SU-DHL-6 (cell line): Measurements from ENCODE around the gene CRNN.

Experiments used
- H2AFZ ChIP-seq: fragments of 200-600 bp; sonication (generic); 2 replicates; pipeline ENCODE4 v1.6.1; 2014; ENCODE audit warnings: low read depth, mild to moderate bottlenecking, moderate library complexity, mixed read lengths, antibody characterized with exemption, low read length; ENCODE audit not compliant: severe bottlenecking
- H3F3A ChIP-seq: fragments of 200-600 bp; shearing (Covaris generic); 2 replicates; pipeline ENCODE4 v1.6.0; 2016; ENCODE audit warnings: antibody characterized with exemption, mild to moderate bottlenecking; ENCODE audit not compliant: insufficient read depth
- H3K27ac ChIP-seq: fragments of 200-600 bp; sonication (generic); 2 replicates; pipeline ENCODE4 v1.5.1; 2016; ENCODE audit warnings: low read depth, mild to moderate bottlenecking, low read length, moderate library complexity, mixed read lengths
- H3K27me3 ChIP-seq: fragments of 200-600 bp; sonication (generic), shearing (Covaris generic); 2 replicates; pipeline ENCODE4 v1.6.0; 2014; ENCODE audit warnings: mild to moderate bottlenecking, low read length
- H3K36me3 ChIP-seq: fragments of 200-600 bp; sonication (generic); 2 replicates; pipeline ENCODE4 v1.6.1; 2014; ENCODE audit warnings: mild to moderate bottlenecking, low read length, mixed read lengths
- H3K4me2 ChIP-seq: fragments of 300-600, 200-600 bp; shearing (Covaris generic), sonication (generic); 2 replicates; pipeline ENCODE4 v1.6.0; 2014; ENCODE audit warnings: low read length, low read depth, mild to moderate bottlenecking; ENCODE audit not compliant: poor library complexity, severe bottlenecking
- H3K4me3 ChIP-seq: fragments of 200-600 bp; sonication (generic); 2 replicates; pipeline ENCODE4 v1.5.1; 2014; ENCODE audit warnings: antibody characterized with exemption, low read length, mild to moderate bottlenecking, mixed read lengths; ENCODE audit not compliant: insufficient read depth, poor library complexity, severe bottlenecking
- H3K79me2 ChIP-seq: fragments of 200-600 bp; sonication (generic); 2 replicates; pipeline ENCODE4 v1.6.1; 2014; ENCODE audit warnings: mild to moderate bottlenecking, low read length, moderate library complexity; ENCODE audit not compliant: insufficient read depth
- H3K9ac ChIP-seq: fragments of 200-600 bp; sonication (generic); 2 replicates; pipeline ENCODE4 v1.7.0; 2014; ENCODE audit warnings: mild to moderate bottlenecking, low read length
- H3K9me2 ChIP-seq: fragments of 200-600 bp; sonication (generic); replicated peaks from 2 replicates; pipeline ENCODE4 v1.6.1; 2014; ENCODE audit warnings: low read length; ENCODE audit not compliant: insufficient read depth
- H3K9me3 ChIP-seq: fragments of 200-600 bp; sonication (generic); 2 replicates; pipeline ENCODE4 v1.6.1; 2014; ENCODE audit warnings: low read length, mixed read lengths; ENCODE audit not compliant: insufficient read depth
- H4K20me1 ChIP-seq: fragments of 200-600 bp; sonication (generic); 2 replicates; pipeline ENCODE4 v1.6.1; 2014; ENCODE audit warnings: low read depth, mild to moderate bottlenecking, antibody characterized with exemption, low read length, moderate library complexity, mixed read lengths
- CTCF ChIP-seq: fragments of 200-600 bp; sonication (generic); IDR thresholded peaks from one replicate; pipeline ENCODE4 v1.5.1; 2017; ENCODE audit warnings: antibody characterized with exemption, mild to moderate bottlenecking, low read length, moderate library complexity; ENCODE audit not compliant: insufficient read depth, poor library complexity, severe bottlenecking
- EZH2phosphoT487 ChIP-seq: fragments of 200-600 bp; sonication (generic), shearing (Covaris generic); conservative IDR thresholded peaks from 2 replicates; pipeline ENCODE4 v1.6.1; 2018; ENCODE audit warnings: mild to moderate bottlenecking, antibody characterized with exemption, low read length, moderate library complexity, mixed read lengths

The CRNN gene

GRCh38 chr1:152448496-152448895 lies 34.4 kb upstream of the CRNN start:
- Histone ChIP-seq H3K27me3 (no peaks in the 10 kb centered on the region), H3K9me3 (no peaks in the 10 kb centered on the region), H3K9me2 (no peaks in the 10 kb centered on the region), H4K20me1 (no peaks in the 10 kb centered on the region), H3K36me3 (no peaks in the 10 kb centered on the region), H2AFZ (no peak overlapping the region), H3K4me3 (no peak overlapping the region), H3K79me2 (no peaks in the 10 kb centered on the region), H3K27ac (no peak overlapping the region), H3K4me2 (no peak overlapping the region), H3F3A (no peaks in the 10 kb centered on the region), H3K9ac (no peak overlapping the region)
- TF ChIP-seq EZH2phosphoT487 (no peak), CTCF (no peak)

GRCh38 chr1:152448095-152448494 lies 34.0 kb upstream of the CRNN start:
- Histone ChIP-seq H3K4me3 (no peak overlapping the region), H3K4me2 (no peak overlapping the region), H3K9me3 (no peaks in the 10 kb centered on the region), H3K27me3 (no peaks in the 10 kb centered on the region), H4K20me1 (no peaks in the 10 kb centered on the region), H2AFZ (no peak overlapping the region), H3F3A (no peaks in the 10 kb centered on the region), H3K36me3 (no peaks in the 10 kb centered on the region), H3K9ac (no peak overlapping the region), H3K27ac (no peak overlapping the region), H3K79me2 (no peaks in the 10 kb centered on the region), H3K9me2 (no peaks in the 10 kb centered on the region)
- no peak for TF ChIP-seq CTCF

GRCh38 chr1:152447484-152447883 lies 33.4 kb upstream of the CRNN start:
- Histone ChIP-seq H3K36me3 (no peaks in the 10 kb centered on the region), H3K27me3 (no peaks in the 10 kb centered on the region), H3K9me2 (no peaks in the 10 kb centered on the region), H3K4me2 (no peak overlapping the region), H3K27ac (no peak overlapping the region), H3K4me3 (no peak overlapping the region), H3K9me3 (no peaks in the 10 kb centered on the region), H3K9ac (no peak overlapping the region), H3K79me2 (no peaks in the 10 kb centered on the region), H2AFZ (no peak overlapping the region), H4K20me1 (no peaks in the 10 kb centered on the region), H3F3A (no peaks in the 10 kb centered on the region)
- TF ChIP-seq EZH2phosphoT487 (no peak), CTCF (no peak)

GRCh38 chr1:152444045-152444444 lies 30.0 kb upstream of the CRNN start:
- Histone ChIP-seq H3K27me3 (no peaks in the 10 kb centered on the region), H3K27ac (no peak overlapping the region), H4K20me1 (no peaks in the 10 kb centered on the region), H3K9me3 (no peaks in the 10 kb centered on the region), H3K4me2 (no peak overlapping the region), H3K36me3 (no peaks in the 10 kb centered on the region), H3K9ac (no peak overlapping the region), H3K4me3 (no peak overlapping the region), H2AFZ (no peak overlapping the region), H3F3A (no peaks in the 10 kb centered on the region), H3K79me2 (no peaks in the 10 kb centered on the region), H3K9me2 (no peaks in the 10 kb centered on the region)
- TF ChIP-seq EZH2phosphoT487 (no peak), CTCF (no peak)
